Neutrophil (primary cell): ENCODE results near the gene MVB12B.

Source experiments
- H3K27ac ChIP-seq: fragments of 200-600 bp; sonication (generic); 2 replicates; pipeline ENCODE4 v1.5.1; 2016; ENCODE audit warnings: mild to moderate bottlenecking, moderate library complexity
- H3K27me3 ChIP-seq: fragments of 200-600 bp; sonication (generic); 2 replicates; pipeline ENCODE4 v1.6.0; 2016; ENCODE audit warnings: mild to moderate bottlenecking
- H3K36me3 ChIP-seq: fragments of 200-600 bp; sonication (generic); 2 replicates; pipeline ENCODE4 v1.5.1; 2017
- H3K4me1 ChIP-seq, 2 experiments: fragments of 200-600 bp in 1 of 2; sonication (generic) in 1 of 2; 1 replicate in 1 of 2; 2 replicates in 1 of 2; pipeline versions ENCODE4 v1.5.1 to v1.6.1; 2013 to 2016; ENCODE audit warnings: low read depth in 1 of 2, low read length in 1 of 2, mild to moderate bottlenecking in 1 of 2, moderate library complexity in 1 of 2; ENCODE audit not compliant: control insufficient read depth in 1 of 2, insufficient read depth in 1 of 2
- H3K4me3 ChIP-seq, 2 experiments: fragments of 200-600 bp in 1 of 2; sonication (generic) in 1 of 2; 1 replicate in 1 of 2; 2 replicates in 1 of 2; pipeline ENCODE4 v1.5.1; 2013 to 2016; ENCODE audit warnings: low read depth in 1 of 2, low read length in 1 of 2, mild to moderate bottlenecking in 1 of 2, moderate library complexity in 1 of 2
- H3K9me3 ChIP-seq: fragments of 200-600 bp; sonication (generic); 2 replicates; pipeline ENCODE4 v1.5.1; 2016
- TF ChIP-seq, protein P1 (sequence below): fragments of 200-600 bp; sonication (generic); IDR thresholded peaks from 2 replicates; pipeline ENCODE4 v1.5.1; 2016; ENCODE audit warnings: antibody characterized with exemption

MVB12B gene

DNA sequence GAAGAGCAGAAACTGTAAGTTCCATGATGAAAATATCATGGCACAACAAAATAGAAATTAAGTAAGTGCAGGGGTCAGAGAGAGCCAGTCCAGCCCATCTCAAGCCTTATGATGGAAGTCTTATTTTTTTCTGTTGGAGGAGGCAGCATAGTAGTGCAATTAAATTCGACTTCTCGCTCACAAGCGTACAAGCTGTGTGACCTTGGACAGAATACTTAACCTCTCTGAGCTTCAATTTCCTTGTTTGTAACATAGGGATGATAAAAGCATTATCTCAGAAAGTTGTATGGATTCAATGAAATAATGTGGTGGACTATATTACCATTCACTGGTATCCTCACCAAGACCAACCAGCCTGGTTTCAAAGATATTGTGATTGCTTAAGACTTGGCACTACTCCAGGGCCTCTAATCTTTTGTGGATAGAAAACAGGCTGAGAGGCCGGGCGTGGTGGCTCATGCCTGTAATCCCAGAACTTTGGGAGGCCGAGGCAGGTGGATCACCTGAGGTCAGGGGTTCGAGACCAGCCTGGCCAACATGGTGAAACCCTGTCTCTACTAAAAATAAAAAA is 26.8 kb upstream of the MVB12B start:
- H3K36me3 ChIP-seq, result no peaks in the 10 kb centered on the region
- no peak overlapping the region for H3K4me3 ChIP-seq
- H3K4me1 ChIP-seq, result peaks cover 0 to 2% of the 10 kb centered on the region in 2 experiments
- no peaks in the 10 kb centered on the region for H3K9me3 ChIP-seq
- TF ChIP-seq, protein P1, sequence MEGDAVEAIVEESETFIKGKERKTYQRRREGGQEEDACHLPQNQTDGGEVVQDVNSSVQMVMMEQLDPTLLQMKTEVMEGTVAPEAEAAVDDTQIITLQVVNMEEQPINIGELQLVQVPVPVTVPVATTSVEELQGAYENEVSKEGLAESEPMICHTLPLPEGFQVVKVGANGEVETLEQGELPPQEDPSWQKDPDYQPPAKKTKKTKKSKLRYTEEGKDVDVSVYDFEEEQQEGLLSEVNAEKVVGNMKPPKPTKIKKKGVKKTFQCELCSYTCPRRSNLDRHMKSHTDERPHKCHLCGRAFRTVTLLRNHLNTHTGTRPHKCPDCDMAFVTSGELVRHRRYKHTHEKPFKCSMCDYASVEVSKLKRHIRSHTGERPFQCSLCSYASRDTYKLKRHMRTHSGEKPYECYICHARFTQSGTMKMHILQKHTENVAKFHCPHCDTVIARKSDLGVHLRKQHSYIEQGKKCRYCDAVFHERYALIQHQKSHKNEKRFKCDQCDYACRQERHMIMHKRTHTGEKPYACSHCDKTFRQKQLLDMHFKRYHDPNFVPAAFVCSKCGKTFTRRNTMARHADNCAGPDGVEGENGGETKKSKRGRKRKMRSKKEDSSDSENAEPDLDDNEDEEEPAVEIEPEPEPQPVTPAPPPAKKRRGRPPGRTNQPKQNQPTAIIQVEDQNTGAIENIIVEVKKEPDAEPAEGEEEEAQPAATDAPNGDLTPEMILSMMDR, result no peak
- H3K27me3 ChIP-seq, result peaks cover 13% of the 10 kb centered on the region
- H3K27ac ChIP-seq, result no peak overlapping the region

DNA sequence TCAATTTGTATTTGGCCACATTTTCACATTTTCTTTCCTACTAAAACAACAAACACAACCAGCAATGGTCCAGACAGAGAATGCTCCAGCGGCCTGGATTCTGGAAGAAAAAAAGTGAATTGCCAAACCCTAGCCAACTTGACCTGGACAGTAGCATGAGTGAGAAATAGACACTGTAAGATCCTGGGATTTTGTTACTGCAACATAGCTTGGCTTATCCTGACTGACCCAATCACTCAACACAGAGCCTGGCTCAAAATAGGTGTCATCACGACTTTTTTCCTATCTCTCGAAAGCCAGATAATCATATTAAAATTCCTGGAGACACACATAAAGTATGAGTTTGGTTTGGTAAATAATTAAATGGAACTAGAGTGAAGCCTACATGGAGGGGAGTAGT is 25.4 kb upstream of the MVB12B start:
- no peaks in the 10 kb centered on the region for H3K36me3 ChIP-seq
- peaks cover 13% of the 10 kb centered on the region for H3K27me3 ChIP-seq
- H3K9me3 ChIP-seq, result no peaks in the 10 kb centered on the region
- H3K4me3 ChIP-seq, result no peak overlapping the region
- peaks cover 0 to 3% of the 10 kb centered on the region in 2 experiments for H3K4me1 ChIP-seq
- TF ChIP-seq, protein P1, result no peak
- H3K27ac ChIP-seq, result no peak overlapping the region

DNA sequence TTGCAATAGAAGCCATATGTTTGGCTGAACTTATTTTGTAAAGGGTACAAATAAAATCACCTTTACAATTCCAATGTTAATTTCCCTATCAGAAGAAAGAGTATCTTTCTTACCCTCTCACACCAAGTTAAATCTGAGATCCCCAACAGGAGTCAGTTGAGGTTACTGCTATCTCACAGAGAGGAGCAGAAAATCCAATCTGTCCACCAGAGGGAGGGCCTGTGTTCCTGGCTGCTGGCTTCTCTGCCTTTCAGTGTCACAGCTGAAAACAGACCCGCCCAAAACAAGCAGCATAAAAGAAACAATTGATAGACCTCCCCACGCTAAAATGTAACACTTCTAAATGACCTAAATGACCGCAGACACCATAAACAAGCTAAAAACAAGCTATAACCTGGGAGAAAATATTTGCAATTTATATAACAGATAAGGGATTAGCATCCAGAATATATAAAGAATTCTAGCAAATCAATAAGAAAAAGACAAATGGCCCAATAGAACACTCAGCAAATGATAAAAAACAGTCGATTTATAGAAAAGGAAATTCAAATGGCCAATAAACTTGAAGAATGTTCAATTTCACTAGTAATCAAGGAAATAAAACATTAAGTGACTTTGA is 24.5 kb upstream of the MVB12B start:
- Histone ChIP-seq H3K27ac (no peak overlapping the region), H3K9me3 (no peaks in the 10 kb centered on the region), H3K27me3 (peaks cover 13% of the 10 kb centered on the region), H3K4me3 (no peak overlapping the region), H3K36me3 (no peaks in the 10 kb centered on the region), H3K4me1 (peaks cover 0 to 3% of the 10 kb centered on the region in 2 experiments)
- TF ChIP-seq, protein P1, result peak; percentile 13

- TF ChIP-seq, protein P1, result no peak
- H3K27me3 ChIP-seq, result peaks cover 9% of the 10 kb centered on the region
- no peaks in the 10 kb centered on the region for H3K9me3 ChIP-seq
- H3K4me3 ChIP-seq, result no peak overlapping the region
- no peak overlapping the region for H3K27ac ChIP-seq
- no peaks in the 10 kb centered on the region for H3K36me3 ChIP-seq
- H3K4me1 ChIP-seq, result peaks cover 0 to 3% of the 10 kb centered on the region in 2 experiments
Observed at GRCh38 chr9:126302730-126303129, 23.9 kb upstream of the MVB12B start.

DNA sequence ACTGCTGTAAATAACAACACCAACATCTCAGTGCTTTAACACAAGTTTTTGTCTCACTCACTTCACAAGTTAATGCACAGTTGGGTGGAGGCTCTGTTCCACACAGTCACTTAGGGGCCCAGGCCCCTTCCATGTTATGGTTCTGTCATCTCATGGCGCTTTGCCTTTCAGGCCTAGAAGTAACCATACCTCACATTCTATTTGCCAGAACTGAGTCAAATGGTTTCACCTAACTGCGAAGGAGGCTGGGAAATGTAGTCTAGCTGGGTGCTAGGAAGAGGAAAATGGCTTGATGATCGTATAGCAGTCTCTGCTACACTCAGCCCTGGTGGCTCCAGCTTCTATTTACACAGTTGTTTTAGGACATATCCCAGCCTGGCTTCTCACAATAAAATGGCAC is 23.1 kb upstream of the MVB12B start:
- H3K27ac ChIP-seq, result no peak overlapping the region
- H3K27me3 ChIP-seq, result peaks cover 2% of the 10 kb centered on the region
- TF ChIP-seq, protein P1, result no peak
- peaks cover 0 to 3% of the 10 kb centered on the region in 2 experiments for H3K4me1 ChIP-seq
- H3K36me3 ChIP-seq, result no peaks in the 10 kb centered on the region
- no peaks in the 10 kb centered on the region for H3K9me3 ChIP-seq
- no peak overlapping the region for H3K4me3 ChIP-seq
